Heart left ventricle (tissue), 16 donors: ENCODE results near the gene NRBF2. TPM values are rescaled to one million over a fixed set of nuclear protein-coding genes. Genes with fewer than 3 reads are reported as not detected.

Experiments used
- ATAC-seq, 4 donors: fragments of 200-7000 bp; cut with Tn5 transposase; one replicate each; pipeline ENCODE4 v1.9.1; 2020 to 2022; ENCODE audit warnings: moderate library complexity in 4 of 4, mild to moderate bottlenecking in 3 of 4, moderate number of reproducible peaks in 1 of 4
- DNase-seq, 5 donors: peaks; one replicate each; pipeline ENCODE4 v3.0.0-alpha.2; 2020
- H3K27ac ChIP-seq, 12 donors: fragments of 200-600 bp; sonication (generic) in 4 of 12; one replicate each; pipeline versions ENCODE4 v1.5.0 to v1.8.0; 2016 to 2022; ENCODE audit warnings: mild to moderate bottlenecking in 2 of 12
- H3K27me3 ChIP-seq, 9 donors: fragments of 200-600 bp; sonication (generic) in 2 of 9; one replicate each; pipeline versions ENCODE4 v1.5.1 to v1.8.0; 2016 to 2022; ENCODE audit warnings: mild to moderate bottlenecking in 3 of 9
- H3K36me3 ChIP-seq, 9 donors: fragments of 200-600 bp; sonication (generic) in 2 of 9; one replicate each; pipeline versions ENCODE4 v1.5.0 to v1.8.0; 2018 to 2022; ENCODE audit warnings: mild to moderate bottlenecking in 2 of 9
- H3K4me1 ChIP-seq, 12 donors: fragments of 200-600 bp; sonication (generic) in 4 of 12; one replicate each; pipeline versions ENCODE4 v1.5.0 to v1.8.0; 2016 to 2022; ENCODE audit warnings: mild to moderate bottlenecking in 3 of 12
- H3K4me3 ChIP-seq, 12 donors: fragments of 200-600 bp; sonication (generic) in 4 of 12; one replicate each; pipeline versions ENCODE4 v1.5.0 to v1.8.0; 2017 to 2022; ENCODE audit warnings: mild to moderate bottlenecking in 9 of 12, moderate library complexity in 4 of 12
- H3K9me3 ChIP-seq, 12 donors: fragments of 200-600 bp; sonication (generic) in 4 of 12; one replicate each; pipeline versions ENCODE4 v1.5.0 to v1.8.0; 2016 to 2022; ENCODE audit warnings: mild to moderate bottlenecking in 1 of 12
- CTCF ChIP-seq, 12 donors: fragments of 200-600 bp; sonication (generic) in 4 of 12; IDR thresholded peaks; one replicate each; pipeline versions ENCODE4 v1.5.0 to v1.8.0; 2018 to 2022; ENCODE audit warnings: antibody characterized with exemption in 12 of 12, mild to moderate bottlenecking in 5 of 12
- POLR2A ChIP-seq, 2 donors: fragments of 450-650 bp; IDR thresholded peaks; one replicate each; pipeline ENCODE4 v1.6.1; 2017; ENCODE audit warnings: antibody characterized with exemption in 2 of 2, mild to moderate bottlenecking in 2 of 2, moderate library complexity in 2 of 2
- WGBS, 4 donors: extraction: QIAGEN DNeasy Blood & Tissue Kit in 2 of 4; methylation state at CpG; one replicate each; pipeline versions ENCODE4 v1.1.5 to v1.1.7; 2013 to 2018; 5-methylcytosine and 5-hydroxymethylcytosine counted together
- intact Hi-C, 10 donors: fragments of 100-400 bp; cut with DNase I; formaldehyde crosslinking; loops; one replicate each; pipeline versions ENCODE4 v1.11.1 to v1.14.2; 2022
- polyA plus RNA-seq, 2 donors: library from polyadenylated mRNA; stranded (reverse); fragments of 200-250 nt; gene quantifications; one replicate each; pipeline ENCODE4 v1.2.3, GENCODE V29; 2013
- total RNA-seq, 9 donors: library from RNA; depleted of rRNA in 2 of 9; stranded (reverse); fragments of >200 nt in 2 of 9; fragmentation: NEBNext Ultra II Directional in 3 of 9; extraction: Animal tissue kit (Norgen Biotek cat#: 25700) in 3 of 9; gene quantifications; one replicate each; pipeline versions ENCODE4 v1.1.0 to v1.2.4, GENCODE V29; 2016 to 2023
- donor health status: ischemic (EF 13 %, LVEDD 7.1; RV severe dilation, severe dysfunction).
- donor health status: healthy with polysubstance abuse.
- donor health status: DM: no; HTN: yes; CAD: no.
- donor health status: DM: no; HTN: no; CAD: no.
- donor health status: ischemic (EF 25% LVEDD 6.9; RV normal size, moderate dysfunction).
- donor health status: ischemic (EF 25% LVEDD 5.7; RV mildly dilated, moderate dysfunction).
- donor health status: healthy.
- donor health status: DM: yes; HTN: yes; CAD: no.
- donor health status: ischemic (EF 35%, LVEDD 5.7; RV mildly dilated, moderate dysfunction).
- donor health status: nonischemic (EF 11% LVEDD 7.7; RV severe dilation, severe dysfunction).
- donor health status: DM: yes; HTN: yes; CAD: no.
- donor health status: PGD.
- donor health status: ischemic (EF 29% LVEDD 5.4; RV normal size, mild dysfunction).
- donor health status: nonischemic (EF 23%, LVEDD 6.1; RV moderate dilation, normal function).

The NRBF2 gene
- total and polyA plus RNA-seq, 11 donors = 2.7 to 18.3 (median 10.7) TPM

- Histone ChIP-seq H3K27me3 (no peaks in the 10 kb centered on the region), H3K36me3 (peaks cover 0 to 86% (median 81%) of the 10 kb centered on the region in 9 donors), H3K4me1 (peaks cover 0 to 60% (median 10%) of the 10 kb centered on the region in 12 donors), H3K27ac (peak overlapping the region in 1 of 12 donors; percentile 14), H3K9me3 (no peaks in the 10 kb centered on the region), H3K4me3 (no peak overlapping the region)
- DNase-seq = no peak
- intact Hi-C loops = loop anchor here in 3 of 10 donors (2.0 to 5.0 kb wide), 2 partner anchors 35 to 551 kb away; no protein-coding TSS in a partner anchor
- ATAC-seq = no peak
- no peak for TF ChIP-seq CTCF (IDR thresholded peaks at IDR 0.05)
- no peak for TF ChIP-seq POLR2A (IDR thresholded peaks at IDR 0.05)
- 33 to 58% (median 38%) methylated on average over 1 of the region's 1 CpG for WGBS, 4 donors
Observed at GRCh38 chr10:63171926-63172325, 38.8 kb downstream of the NRBF2 start.

- DNase-seq (no peak), ATAC-seq (peak in 2 of 4 donors; percentile 44 to 45)
- intact Hi-C loops = loop anchor here in 2 of 10 donors (5.0 kb wide), 1 partner anchor 34 kb away; no protein-coding TSS in a partner anchor
- WGBS, 4 donors = 98 to 100% (median 100%) methylated on average over 1 of the region's 1 CpG
- TF ChIP-seq POLR2A (IDR thresholded peaks at IDR 0.05) (no peak), CTCF (IDR thresholded peaks at IDR 0.05) (no peak)
- Histone ChIP-seq H3K9me3 (no peaks in the 10 kb centered on the region), H3K4me3 (no peak overlapping the region), H3K36me3 (peaks cover 0 to 90% (median 84%) of the 10 kb centered on the region in 9 donors), H3K27me3 (no peaks in the 10 kb centered on the region), H3K27ac (peak overlapping the region in 1 of 12 donors; percentile 73), H3K4me1 (peaks cover 0 to 60% (median 9%) of the 10 kb centered on the region in 12 donors)
Observed at GRCh38 chr10:63173468-63174232, 40.5 kb downstream of the NRBF2 start.

GRCh38 chr10:63175534-63175933, 42.4 kb downstream of the NRBF2 start:
- DNase-seq = no peak
- Histone ChIP-seq H3K9me3 (no peaks in the 10 kb centered on the region), H3K36me3 (peaks cover 0 to 91% (median 85%) of the 10 kb centered on the region in 9 donors), H3K4me1 (peaks cover 0 to 42% (median 8%) of the 10 kb centered on the region in 12 donors), H3K27me3 (no peaks in the 10 kb centered on the region), H3K27ac (peak overlapping the region in 1 of 12 donors; percentile 15), H3K4me3 (no peak overlapping the region)
- 93 to 95% (median 93%) methylated on average over 1 of the region's 1 CpG for WGBS, 4 donors
- no peak for ATAC-seq
- TF ChIP-seq CTCF (IDR thresholded peaks at IDR 0.05) (no peak), POLR2A (IDR thresholded peaks at IDR 0.05) (no peak)
- intact Hi-C loops = no loop called here

GRCh38 chr10:63192826-63193225, 59.7 kb downstream of the NRBF2 start:
- H3K4me1 ChIP-seq = peaks cover 0 to 13% (median 2%) of the 10 kb centered on the region in 12 donors
- WGBS, 4 donors = 30 to 44% (median 33%) methylated on average over 1 of the region's 1 CpG
- no peak overlapping the region for H3K4me3 ChIP-seq
- DNase-seq = no peak
- no peaks in the 10 kb centered on the region for H3K9me3 ChIP-seq
- peaks cover 0 to 100% (median 97%) of the 10 kb centered on the region in 9 donors for H3K36me3 ChIP-seq
- intact Hi-C loops = no loop called here
- ATAC-seq = no peak
- peak overlapping the region in 1 of 12 donors; percentile 24 for H3K27ac ChIP-seq
- no peaks in the 10 kb centered on the region for H3K27me3 ChIP-seq
- TF ChIP-seq CTCF (IDR thresholded peaks at IDR 0.05) (no peak), POLR2A (IDR thresholded peaks at IDR 0.05) (no peak)
